Measurements from ENCODE around the gene CPT2. TPM values are rescaled to one million over a fixed set of nuclear protein-coding genes. Genes with fewer than 3 reads are reported as not detected.

Gene CPT2
- total and polyA plus RNA-seq, 9 donors, result 6.7 to 32.1 (median 12.1) TPM

DNA sequence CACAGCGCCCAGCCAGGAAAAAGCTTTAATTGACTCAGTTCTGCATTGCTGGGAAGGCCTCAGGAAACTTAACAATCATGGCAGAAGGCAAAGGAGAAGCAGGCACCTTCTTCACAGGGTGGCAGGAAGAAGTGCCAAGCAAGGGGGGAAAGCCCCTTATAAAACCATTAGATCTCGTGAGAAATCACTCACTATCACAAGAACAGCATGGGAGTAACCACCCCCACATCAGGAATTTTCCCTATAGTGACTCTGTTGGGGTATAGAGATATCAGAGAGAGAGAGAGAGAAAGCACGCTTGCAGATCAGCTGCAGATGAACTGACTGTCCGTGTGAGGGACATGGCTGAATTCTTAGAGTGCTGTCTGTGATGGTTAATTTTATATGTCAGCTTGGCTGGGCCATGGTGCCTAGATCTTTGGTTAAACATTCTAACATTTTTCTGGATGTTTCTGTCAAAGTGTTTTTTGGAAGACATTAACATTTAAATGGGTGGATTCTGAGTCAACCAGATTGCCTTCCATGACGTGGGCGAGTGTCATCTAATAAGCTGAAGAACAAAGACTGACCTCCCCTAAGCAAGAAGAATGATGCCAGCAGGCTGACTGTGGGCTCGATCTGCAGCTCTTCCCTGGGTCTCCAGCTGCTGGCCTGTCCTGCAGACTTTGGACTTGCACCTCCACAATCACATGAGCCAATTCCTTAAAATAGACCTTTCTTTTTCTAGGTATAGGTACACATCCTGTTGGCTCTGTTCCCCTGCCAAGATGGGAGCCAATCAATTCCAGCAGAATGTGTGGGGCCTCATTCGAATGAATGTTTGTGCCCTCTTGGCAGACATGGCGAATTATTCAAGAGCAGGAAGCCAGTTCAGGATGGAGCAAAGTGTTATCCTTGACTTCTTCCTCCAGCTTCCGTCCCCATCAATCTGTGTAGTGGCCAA, 21.4 kb upstream of the CPT2 start:
- H3K4me3 ChIP-seq, result no peak overlapping the region
- DNase-seq, result no peak
- H3K9me3 ChIP-seq, result no peaks in the 10 kb centered on the region
- intact Hi-C loops (cut with DNase I), result loop anchor here in 1 of 4 donors (10.0 kb wide), 1 partner anchor 100 kb away; no protein-coding TSS in a partner anchor
- no peak overlapping the region for H3K27ac ChIP-seq
- H3K4me1 ChIP-seq (ENCODE audit: insufficient read depth), result peaks cover 8% of the 10 kb centered on the region
- H3K27me3 ChIP-seq, result no peaks in the 10 kb centered on the region
- H3K36me3 ChIP-seq, result no peaks in the 10 kb centered on the region
- no peak for TF ChIP-seq EP300 (IDR thresholded peaks at IDR 0.05)
- TF ChIP-seq POLR2A (IDR thresholded peaks at IDR 0.05), result no peak
- TF ChIP-seq, protein P1, sequence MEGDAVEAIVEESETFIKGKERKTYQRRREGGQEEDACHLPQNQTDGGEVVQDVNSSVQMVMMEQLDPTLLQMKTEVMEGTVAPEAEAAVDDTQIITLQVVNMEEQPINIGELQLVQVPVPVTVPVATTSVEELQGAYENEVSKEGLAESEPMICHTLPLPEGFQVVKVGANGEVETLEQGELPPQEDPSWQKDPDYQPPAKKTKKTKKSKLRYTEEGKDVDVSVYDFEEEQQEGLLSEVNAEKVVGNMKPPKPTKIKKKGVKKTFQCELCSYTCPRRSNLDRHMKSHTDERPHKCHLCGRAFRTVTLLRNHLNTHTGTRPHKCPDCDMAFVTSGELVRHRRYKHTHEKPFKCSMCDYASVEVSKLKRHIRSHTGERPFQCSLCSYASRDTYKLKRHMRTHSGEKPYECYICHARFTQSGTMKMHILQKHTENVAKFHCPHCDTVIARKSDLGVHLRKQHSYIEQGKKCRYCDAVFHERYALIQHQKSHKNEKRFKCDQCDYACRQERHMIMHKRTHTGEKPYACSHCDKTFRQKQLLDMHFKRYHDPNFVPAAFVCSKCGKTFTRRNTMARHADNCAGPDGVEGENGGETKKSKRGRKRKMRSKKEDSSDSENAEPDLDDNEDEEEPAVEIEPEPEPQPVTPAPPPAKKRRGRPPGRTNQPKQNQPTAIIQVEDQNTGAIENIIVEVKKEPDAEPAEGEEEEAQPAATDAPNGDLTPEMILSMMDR (IDR thresholded peaks at IDR 0.05), result no peak
- 85 to 91% (median 87%) methylated on average over 10 of the region's 10 CpGs for WGBS, 3 donors

DNA sequence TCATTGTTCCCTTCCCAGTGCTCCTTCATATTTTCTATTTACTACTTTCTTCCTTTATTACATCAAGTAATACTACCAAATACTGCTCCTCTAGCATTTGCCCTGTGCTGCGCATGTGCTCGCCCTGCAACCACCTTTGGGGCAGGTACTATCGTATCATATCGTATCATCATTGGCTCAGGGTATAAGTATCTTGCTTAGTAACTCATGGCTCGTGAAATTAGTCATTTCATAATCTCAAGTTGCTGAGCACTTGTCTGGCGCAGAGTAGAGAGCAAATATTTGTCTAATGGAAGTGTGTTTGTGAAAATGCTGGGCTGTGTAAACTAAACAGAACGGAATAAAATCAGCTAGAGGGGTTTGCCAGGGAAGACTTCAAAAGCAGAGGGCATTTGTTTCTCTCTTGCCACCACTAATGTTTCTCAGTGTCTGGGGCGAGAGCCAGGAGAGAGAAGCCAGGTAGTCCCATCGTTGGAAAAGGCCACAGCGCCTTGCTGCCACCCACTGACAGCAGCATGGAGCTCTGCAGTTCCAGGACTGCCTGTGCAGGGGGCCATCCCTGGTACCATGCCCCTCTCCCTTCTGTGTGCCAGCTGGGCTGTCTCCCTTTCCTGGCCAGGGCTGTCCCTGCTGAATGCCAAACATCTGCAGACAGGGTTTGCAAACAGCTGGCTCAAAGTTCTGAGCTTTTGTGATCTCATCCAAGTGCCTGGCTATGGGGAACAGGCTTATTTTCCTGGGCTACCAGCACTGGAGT, 20.0 kb upstream of the CPT2 start:
- WGBS, 3 donors, result 35 to 43% (median 40%) methylated on average over 10 of the region's 10 CpGs
- Histone ChIP-seq H3K27me3 (no peaks in the 10 kb centered on the region), H3K4me1 (ENCODE audit: insufficient read depth) (peaks cover 11% of the 10 kb centered on the region), H3K27ac (no peak overlapping the region), H3K4me3 (no peak overlapping the region), H3K9me3 (no peaks in the 10 kb centered on the region), H3K36me3 (no peaks in the 10 kb centered on the region)
- DNase-seq, result peak in 4 of 5 donors; percentile 43 to 57 (median 48)
- TF ChIP-seq POLR2A (IDR thresholded peaks at IDR 0.05) (no peak), EP300 (IDR thresholded peaks at IDR 0.05) (no peak)
- TF ChIP-seq, protein P1 (IDR thresholded peaks at IDR 0.05), result no peak
- intact Hi-C loops (cut with DNase I), result loop anchor here in 1 of 4 donors (10.0 kb wide), 1 partner anchor 102 kb away; no protein-coding TSS in a partner anchor

DNA sequence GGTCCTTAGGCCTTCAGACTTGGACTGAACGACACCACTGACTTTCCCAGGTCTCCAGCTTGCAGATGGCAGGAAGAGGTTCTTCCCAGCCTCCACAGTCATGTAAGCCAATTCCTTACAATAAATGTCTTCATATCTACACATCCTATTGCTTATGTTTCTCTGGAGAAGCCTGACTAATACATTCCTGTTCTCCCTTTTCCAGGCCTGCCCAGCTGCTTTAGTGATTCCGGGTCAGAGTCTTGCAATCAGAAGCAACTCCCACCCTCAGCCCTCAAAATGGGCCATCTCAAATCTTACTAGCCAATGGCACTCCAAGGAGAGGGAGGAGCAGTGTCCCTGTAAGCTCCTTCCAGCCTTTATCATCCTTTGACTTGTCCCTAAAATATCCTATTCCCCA, 16.4 kb upstream of the CPT2 start:
- H3K36me3 ChIP-seq, result no peaks in the 10 kb centered on the region
- no peaks in the 10 kb centered on the region for H3K27me3 ChIP-seq
- no peak for TF ChIP-seq POLR2A (IDR thresholded peaks at IDR 0.05)
- TF ChIP-seq EP300 (IDR thresholded peaks at IDR 0.05), result no peak
- TF ChIP-seq, protein P1 (IDR thresholded peaks at IDR 0.05), result no peak
- no peaks in the 10 kb centered on the region for H3K9me3 ChIP-seq
- intact Hi-C loops (cut with DNase I), result loop anchor here in 3 of 4 donors (5.0 to 10.0 kb wide), 5 partner anchors 115 to 485 kb away; partner anchors contain the start of genes COA7 (in 1 of the 3), ECHDC2 (in 1 of the 3) and PODN (in 1 of the 3)
- peaks cover 22% of the 10 kb centered on the region for H3K4me1 ChIP-seq (ENCODE audit: insufficient read depth)
- no peak for DNase-seq
- H3K4me3 ChIP-seq, result no peak overlapping the region
- no peak overlapping the region for H3K27ac ChIP-seq
- 51 to 60% (median 59%) methylated on average over 2 of the region's 2 CpGs for WGBS, 3 donors

DNA sequence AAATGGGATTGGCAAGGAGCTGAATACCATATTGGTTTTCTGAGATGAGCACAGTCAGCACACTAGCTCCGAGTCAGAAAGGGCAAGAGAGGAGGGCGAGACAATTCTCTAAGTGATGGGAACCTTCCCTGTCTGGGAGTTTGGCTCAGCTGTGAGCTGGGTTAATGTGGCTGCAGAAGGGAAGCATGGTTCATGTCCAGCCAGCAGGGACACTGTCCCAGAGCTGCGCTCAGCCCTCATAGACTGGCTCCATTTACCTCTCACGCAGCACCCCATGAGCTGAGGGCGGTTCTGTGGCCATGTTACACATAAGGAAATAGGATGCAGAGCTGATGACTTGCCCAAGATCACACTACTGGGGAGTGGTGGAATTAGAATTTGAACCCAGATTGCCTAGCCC, 15.7 kb upstream of the CPT2 start:
- intact Hi-C loops (cut with DNase I), result loop anchor here in 3 of 4 donors (5.0 to 10.0 kb wide), 5 partner anchors 116 to 486 kb away; partner anchors contain the start of genes COA7 (in 1 of the 3), ECHDC2 (in 1 of the 3) and PODN (in 1 of the 3)
- H3K27me3 ChIP-seq, result no peaks in the 10 kb centered on the region
- TF ChIP-seq, protein P1 (IDR thresholded peaks at IDR 0.05), result no peak
- TF ChIP-seq EP300 (IDR thresholded peaks at IDR 0.05), result no peak
- no peak for TF ChIP-seq POLR2A (IDR thresholded peaks at IDR 0.05)
- H3K36me3 ChIP-seq, result no peaks in the 10 kb centered on the region
- no peak for DNase-seq
- no peak overlapping the region for H3K4me3 ChIP-seq
- 88 to 96% (median 95%) methylated on average over 5 of the region's 5 CpGs for WGBS, 3 donors
- H3K9me3 ChIP-seq, result no peaks in the 10 kb centered on the region
- peaks cover 22% of the 10 kb centered on the region for H3K4me1 ChIP-seq (ENCODE audit: insufficient read depth)
- no peak overlapping the region for H3K27ac ChIP-seq
